SIG-M5 treated with dmso at 0.1 percent for 504 hours (cell line): ENCODE results near the gene PDZD7.

Experiments used
- DNase-seq: peaks from one replicate; lab custom pipeline; 2025; ENCODE audit not compliant: unreplicated experiment; lab: John Stamatoyannopoulos, UW

PDZD7 gene

DNA sequence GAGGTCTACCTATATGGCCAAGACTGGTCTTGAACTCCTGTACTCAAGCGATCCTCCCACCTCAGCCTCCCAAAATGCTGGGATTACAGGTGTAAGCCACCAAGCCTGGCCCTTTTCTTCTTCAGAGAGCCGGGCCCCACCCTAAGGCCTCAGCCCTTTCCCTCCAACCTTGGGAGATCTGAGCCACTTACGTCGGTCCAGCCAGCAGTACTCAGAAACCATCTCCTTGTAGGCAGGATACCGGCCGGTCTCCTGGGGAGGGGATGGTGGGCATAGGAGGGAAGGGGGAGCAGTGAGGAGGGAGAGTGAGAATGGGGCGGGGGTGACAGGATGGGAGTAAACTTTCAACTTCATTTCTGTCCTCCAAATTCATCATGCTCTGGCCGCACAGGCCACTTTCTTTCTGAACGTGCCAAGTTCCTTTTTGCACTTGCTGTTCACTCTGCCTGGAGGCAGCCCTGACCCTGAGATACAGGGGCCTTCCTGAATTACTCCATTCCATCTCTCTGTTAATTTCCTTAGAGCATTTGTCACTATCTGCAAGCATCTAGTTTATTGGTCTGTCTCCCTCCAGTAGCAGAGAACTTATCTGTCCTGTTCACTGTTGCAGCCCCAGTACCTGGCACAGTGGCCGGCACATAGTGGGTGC lies 10.4 kb downstream of the PDZD7 start:
- no peak for DNase-seq

DNA sequence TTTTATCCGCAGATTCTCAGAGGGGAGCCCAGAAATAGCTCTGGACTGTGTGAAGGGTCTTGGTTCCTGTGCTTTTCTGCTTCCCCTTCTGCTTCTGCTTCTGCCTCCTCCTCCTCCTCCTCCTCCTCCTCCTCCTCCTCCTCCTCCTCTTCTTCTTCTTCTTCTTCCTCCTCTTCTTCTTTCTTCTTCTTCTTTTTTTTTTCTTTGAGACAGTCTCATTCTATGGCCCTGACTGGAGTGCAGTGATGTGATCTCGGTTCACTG lies 11.6 kb downstream of the PDZD7 start:
- DNase-seq = no peak

DNA sequence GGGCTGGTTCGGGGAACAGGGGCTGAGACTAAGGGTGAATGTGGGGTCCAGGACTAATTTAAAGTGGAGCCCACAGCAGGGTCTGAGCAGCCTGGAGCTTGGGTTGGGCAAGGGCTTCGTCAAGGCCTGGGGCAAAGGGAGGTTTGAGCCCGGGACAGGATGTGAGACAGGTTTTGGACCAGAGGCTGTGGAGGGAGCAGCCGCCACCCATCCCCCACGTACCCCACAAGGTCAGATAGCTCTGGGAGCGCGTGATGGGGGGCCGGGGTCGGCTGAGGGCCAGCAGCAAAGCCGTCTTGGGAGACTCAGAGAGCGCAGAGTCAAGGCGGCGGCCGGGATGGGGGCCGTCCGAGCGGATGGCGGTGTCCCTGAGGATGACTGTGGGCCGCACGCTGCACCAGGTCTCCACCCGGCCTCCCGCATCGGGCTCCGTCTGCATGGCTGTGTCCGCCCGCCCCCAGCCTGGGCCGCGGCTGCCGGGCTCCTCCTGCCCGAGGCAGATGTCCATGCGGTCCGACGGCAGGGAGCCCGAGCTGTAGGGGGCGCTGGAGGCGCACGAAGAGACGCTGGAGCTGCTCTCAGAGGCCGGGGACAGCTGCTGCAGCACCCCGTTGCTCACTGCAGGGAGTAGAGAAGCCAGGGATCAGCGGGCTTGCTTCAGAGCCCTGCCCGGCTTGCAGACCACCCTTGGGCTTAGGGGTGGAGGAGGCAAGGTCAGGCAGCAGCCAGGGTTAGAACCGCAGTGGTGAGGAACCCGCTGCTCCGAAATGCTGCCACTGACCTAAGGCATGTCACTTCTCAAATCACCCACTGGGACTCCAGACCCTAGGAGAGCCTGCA lies 12.1 kb downstream of the PDZD7 start:
- DNase-seq = peak; percentile 46

DNA sequence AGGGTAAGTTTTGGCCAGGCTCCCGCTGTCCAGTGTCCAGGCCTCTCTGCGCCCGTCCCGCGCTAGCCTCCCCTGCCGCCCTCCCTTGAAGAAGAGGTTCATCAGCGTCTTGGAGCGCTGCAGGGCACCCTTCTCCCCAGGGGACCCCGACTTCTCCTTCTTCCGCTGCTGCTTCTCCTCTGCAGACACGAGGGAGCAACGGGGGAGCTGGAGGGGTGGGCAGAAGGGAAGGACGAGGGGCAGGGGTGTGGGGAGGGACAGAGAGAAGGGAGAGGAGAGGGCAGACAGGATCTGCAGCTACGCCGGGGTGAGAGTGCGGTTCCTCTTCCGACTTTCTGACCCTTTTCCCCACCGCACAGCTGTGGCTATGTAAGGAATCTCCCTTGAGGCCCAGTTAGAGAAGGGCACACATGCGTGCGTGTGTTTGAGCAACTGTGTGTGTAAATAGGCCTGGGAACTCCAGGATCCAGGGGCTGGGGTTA lies 12.8 kb downstream of the PDZD7 start:
- peak; percentile 13 for DNase-seq

DNA sequence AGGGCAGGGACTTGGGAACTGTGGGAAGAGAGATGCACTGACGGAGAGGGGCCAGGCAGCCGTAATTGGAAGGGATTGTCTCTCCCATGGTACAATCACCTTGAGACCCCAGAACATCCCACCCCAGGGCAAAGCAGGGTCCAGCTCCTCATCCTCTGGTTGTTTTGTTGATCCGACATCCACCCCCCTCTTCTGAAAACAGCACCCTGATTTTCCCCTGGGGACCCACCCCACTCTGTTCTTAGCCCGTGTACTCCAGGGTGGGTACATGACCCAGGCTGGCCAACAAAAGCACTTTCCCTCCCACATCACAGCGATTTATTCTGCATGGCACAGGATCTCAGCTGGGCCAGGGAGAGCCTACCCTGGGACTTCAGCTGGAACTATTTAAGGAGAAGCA lies 14.1 kb downstream of the PDZD7 start:
- DNase-seq = no peak

DNA sequence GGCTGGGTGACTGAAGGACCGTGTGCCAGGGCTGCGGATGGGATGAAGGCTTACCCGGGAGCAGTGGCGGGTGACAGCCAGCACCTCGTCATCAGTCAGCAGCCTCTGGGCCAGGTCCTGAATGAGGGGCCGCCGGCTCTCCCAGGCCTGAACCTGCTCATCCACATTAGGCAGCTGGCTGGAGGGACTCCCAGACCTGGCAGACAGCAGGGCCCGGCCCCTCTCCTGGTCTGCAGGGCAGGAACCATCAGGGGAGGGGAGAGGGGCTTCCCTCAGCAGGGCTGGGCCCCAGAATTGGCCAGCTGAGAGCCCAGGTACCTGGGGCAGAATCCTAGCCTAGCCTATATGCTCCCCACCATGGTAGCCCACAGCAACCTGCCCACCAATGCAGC lies 15.4 kb downstream of the PDZD7 start:
- no peak for DNase-seq

DNA sequence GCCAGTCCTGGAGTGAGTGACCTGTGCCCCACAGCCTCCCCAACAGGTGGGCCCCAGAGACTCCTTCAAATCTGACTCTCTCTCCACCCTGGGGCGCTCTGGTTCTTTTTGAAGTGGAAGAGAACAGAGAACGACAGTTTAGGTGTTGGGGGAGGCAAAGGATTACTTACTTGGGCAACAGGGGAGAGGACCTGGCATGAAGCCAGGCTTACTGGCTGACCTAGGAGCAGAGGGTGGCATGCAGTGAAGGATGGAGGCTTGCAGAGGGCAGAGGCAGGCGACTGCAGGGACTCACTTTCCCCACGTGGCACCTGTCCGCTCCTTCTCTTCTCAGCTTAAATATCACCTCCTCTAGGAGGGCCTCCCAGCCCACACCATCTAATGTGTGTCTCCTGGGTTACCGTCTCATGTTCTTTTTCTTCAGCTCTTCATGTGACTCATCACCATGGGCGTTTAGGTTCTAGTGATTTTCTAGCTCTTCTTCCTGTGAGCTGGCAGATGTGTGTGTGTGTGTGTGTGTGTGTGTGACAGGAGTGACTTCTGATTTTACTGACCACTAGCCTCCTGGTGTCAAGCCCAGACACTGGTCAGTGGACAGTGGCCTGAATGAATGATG lies 15.9 kb downstream of the PDZD7 start:
- DNase-seq = no peak

DNA sequence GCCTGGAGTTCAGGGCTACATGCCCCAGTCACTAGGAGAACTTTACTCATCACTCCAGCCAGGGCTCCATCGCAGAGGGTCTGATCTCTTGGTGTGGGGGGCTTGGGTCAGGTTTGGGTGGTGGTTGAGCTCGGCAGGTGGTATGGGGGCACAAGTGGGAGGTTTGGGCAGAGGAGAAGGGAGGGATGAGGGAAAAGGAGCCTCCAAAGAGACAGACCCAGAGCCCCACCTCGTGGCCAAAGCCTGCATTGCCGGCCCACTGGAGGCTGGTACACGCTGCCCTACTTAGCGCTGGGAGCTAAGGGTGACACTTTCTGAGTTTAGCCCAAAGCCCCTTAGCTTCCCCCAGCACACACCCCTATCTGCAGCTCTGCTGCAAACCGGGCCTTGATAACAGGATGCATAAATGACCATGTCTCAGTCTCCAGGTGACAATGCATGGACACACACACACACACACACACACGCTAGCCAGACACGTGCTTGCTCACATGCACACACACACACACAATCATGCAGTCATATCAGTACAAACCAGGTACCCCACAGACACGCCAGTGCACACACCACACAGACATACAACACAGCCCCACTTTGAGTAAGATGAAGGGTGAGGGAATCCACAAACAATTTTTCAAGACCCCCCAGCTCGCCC lies 16.6 kb downstream of the PDZD7 start:
- DNase-seq = peak; percentile 35

DNA sequence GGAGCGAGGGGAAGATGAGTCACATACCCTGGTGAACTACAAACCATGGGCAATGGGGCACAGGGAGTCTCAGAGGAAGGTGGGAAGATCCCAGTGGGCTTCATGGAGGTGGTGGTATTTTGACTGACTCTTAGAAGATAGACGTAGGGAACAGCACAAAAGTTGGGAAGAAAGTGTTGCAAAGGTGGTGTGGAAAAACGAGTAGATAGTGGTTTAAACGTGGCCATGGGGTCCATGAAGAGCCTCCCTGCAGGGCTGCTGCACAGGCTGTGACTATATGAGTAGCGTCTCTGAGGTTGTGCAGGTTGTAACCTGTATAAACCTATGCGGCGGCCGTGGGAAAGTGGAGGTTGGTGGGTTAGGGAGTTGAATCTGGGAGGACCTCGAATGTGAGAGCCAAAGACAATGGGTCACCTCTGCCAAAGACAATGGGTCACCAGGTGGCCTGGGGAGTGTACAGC lies 17.5 kb downstream of the PDZD7 start:
- no peak for DNase-seq

DNA sequence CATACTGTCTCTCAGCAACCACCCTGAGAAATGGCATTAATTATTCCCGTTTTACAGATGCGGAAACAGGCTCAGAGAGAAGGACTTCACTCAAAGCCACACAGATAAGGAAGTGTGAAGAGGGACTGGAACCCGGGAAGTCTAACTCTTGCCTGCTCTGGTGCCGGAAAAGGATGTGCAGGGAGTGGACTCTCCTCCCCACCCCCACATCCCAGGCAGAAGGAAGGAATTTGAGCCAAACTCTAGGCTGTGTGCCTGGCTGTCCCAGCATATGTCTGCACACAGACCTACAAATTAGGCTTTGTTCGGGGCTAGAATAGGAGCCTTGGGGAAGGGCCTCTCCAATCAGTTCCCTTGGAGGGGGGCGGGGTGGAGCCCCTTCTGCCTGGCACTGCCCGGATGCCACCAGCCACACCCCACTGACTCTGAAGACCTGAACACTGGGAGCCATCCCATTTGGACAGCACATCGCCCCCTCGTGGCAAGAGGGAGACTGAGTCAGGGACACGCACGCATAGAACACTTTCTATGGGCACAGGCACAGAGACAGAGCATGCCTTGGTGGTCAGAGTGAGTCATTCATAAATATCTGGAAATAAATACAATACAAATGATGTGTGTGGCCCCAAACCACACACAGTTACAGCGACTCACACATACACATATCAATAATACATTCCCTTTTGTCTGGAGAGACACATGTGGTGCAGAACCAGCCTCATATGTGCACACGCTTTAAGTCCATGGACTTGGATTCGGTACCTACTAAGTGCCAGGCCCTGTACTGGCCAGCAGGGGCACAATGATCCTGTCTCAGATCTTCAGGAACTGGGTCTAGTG lies 18.2 kb downstream of the PDZD7 start:
- peak; percentile 83 for DNase-seq

DNA sequence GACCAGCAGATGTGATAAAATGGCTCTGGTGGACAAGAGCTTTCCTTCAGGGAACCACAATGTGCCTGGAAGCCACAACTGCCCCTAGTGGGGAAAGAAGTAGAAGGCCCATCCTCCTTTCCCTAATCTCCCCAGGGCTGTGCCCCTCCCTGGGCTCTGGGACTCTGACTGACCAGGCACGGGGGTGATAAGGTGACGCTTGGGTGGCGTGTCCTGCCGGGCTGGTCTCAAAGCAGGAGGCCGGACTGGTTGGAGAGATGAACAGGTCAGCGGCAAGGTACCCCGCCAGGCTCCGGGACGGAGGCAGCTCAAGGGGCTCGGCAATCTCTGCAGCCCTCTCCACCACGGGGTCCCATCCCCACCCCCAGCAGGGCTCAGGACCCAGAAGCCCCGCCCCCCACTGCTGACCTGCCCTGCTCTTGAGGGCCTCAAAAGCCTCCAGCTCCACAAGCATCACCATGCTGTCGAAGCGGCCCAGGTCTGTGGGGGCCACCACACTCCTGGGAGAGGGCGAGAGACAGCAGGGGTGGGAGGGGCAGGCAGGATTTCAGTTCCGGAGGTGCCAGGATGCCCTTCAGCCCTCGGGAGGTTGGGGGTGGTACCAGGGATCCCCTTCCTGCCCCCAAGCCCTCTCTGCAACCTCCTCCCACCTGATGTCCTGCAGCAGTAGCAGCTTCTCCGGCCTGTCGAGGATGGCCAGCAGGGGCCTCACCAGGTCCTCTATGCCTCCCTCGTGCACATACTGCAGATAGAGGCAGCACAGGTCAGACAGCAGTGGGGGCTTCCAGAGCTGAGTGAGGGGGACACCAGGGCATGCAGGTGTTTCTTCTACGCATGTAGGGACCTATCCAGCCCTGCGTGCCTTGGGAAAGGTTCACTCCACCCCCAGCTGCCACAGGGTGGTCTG lies 19.2 kb downstream of the PDZD7 start:
- DNase-seq = no peak

DNA sequence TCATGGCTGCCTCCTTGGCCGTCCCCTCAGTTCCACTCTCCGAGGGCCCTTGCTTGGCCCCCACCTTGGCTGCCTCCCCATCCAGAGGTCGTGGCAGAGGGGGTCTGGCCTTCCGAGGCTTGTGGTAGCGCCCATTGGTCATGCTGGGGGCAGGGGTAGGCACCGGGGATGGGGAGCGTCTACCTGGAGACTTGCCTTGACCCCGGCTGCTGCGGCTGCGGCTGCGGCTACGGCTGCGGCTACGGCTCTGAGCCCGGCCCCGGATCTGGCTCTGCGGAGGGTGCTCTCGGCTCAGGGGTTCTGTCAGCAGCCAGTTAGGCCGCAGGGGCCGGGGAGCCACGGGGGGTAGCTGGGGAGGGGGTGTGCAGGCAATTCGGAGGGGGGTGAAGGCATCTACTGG lies 20.6 kb downstream of the PDZD7 start:
- DNase-seq = no peak

DNA sequence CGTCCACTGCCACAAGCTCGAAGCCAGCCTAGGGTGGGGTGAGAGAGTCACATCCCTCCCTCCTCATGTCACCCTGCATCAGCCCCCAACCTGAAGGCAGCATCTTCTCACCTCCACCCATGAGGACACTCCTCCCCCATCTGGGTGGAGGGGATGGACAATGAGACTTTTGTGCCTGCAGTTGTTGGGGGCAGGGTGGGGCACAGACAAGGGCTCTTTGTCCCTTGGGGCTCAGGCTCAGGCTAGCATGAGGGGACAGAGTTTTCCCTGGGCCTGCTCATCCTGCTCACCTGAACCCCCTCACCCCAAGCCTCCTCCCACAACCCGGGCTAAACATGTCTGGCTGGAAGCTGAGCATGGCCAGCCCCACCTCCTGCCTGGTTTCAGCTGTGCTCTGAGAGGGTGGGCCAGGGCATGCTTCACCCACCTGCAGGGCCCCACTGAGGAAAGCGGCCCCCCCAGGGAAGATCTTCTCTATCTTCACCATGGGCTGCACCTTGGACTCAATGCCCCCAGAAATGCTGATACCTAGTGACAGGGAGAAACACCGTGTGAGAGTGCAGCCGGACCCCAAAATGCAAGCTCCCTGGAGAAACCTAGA lies 22.0 kb downstream of the PDZD7 start:
- DNase-seq = no peak

DNA sequence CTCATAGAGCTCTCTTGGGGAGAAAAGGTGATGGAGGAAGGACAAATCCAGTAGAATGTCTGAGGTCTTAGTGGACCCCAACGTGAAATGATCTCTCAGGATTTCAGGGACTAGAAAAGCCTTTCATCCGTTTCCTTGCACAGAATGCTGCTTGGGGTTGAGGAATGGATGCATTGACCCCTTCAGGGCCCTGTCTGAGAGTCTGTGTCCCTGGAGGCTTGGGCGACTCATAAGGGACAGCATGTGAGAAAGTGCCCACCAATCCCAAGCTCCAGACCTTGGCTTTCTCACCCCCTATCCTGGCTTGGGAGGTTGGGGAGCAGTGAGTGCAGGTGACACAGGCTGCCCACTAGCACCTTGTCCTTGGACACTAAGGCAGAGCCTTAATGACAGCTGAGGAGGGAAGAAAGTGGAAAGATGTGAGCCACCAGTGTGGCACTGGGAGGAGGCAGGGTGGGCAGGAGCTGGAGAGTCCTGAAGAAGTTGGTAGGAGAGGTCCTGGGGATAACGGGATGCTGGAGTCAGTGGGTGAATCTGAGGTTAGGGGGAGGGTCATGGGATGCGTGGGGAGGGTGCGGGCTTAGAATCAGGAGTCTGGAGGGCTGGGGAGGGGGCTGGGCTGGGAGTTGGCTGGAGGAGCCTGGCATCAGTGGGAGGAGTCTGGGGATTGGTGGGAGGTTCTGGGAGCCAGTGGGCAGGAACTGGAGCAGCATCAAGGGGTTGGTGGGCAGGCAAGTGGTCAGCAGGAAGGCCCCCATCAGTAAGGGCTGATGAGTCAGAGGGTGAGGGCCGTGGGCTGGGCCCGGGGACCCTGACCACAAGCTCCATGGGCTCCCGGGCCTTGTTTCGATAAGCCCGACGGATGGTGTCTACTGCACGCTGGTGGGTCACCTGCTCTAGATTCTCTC lies 22.8 kb downstream of the PDZD7 start:
- no peak for DNase-seq

DNA sequence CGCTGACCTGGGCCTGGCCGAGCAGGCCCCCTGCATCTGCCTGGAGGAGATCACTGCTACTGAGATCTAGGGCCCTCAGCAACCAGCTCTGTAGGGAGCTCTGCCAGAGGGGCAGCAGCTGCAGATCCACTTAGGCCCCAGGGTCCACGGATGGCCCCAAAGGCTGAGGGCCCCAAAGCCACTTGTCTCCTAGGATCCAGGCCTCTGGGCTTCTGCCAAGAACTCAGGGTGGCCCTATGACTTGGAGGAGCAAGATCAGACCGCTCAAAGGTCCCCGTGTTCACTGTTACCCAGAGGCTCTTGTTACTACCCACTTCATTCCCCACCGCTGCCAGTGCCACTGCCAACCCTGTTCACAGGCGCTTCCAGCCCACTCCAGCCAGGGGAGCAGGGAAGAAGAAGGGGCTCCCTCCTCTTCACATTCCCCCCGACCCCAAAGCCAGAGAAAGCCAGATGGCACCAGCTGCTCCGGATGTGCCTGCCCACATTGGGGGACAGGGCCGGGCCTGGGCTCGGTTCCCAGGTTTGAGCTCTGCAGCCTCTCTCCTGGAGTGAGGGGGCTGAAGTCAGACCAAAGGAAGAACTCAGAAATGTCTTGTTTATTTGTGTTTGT lies 23.7 kb downstream of the PDZD7 start:
- no peak for DNase-seq

DNA sequence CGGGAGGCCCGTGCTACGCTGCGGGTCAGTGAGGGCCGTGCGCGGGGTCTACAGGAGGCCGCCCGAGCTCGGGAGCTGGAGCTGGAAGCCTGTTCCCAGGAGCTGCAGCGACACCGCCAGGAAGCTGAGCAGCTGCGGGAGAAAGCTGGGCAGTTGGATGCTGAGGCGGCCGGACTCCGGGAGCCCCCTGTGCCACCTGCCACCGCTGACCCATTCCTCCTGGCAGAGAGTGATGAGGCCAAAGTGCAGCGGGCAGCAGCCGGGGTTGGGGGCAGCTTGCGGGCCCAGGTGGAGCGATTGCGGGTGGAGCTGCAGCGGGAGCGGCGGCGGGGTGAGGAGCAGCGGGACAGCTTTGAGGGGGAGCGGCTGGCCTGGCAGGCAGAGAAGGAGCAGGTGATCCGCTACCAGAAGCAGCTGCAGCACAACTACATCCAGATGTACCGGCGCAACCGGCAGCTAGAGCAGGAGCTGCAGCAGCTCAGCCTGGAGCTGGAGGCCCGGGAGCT lies 24.3 kb downstream of the PDZD7 start:
- DNase-seq = no peak

DNA sequence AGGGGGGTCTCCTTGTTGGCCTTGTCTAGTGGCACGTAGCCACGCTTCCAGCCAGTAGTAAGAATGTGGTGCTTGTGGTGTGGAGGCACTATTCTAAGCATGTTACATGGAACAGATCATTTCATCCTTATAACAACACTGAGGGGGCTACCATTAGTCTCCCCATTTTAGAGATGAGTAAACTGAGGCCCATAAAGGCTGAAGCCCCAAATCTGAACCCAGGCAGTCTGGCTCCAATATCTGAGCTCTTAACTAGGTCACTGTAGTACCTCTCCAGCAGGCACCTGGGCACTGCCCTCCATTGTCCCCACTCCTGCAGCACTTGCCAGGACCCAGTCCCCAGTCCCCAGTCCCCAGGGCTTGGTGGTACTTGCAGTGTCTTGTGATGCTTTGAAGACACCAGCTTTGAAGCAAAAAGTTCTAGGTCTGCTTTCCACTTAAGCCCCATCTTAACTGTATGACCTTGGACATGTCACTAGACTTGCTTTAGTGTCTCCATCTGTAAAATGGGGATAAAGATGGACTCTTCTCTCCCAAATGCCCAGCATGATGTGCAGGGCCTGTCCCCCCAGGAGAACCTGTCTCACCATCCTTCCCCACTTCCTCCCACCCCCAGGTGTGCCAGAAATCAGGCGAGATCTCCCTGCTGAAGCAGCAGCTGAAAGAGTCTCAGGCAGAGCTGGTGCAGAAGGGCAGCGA lies 24.9 kb downstream of the PDZD7 start:
- no peak for DNase-seq
